ENCODE results near the gene FGD5. TPM values are rescaled to one million over a fixed set of nuclear protein-coding genes. Genes with fewer than 3 reads are reported as not detected.

The FGD5 gene
- total and polyA plus RNA-seq, 2 donors (not counting 1 experiment from before 2014, with no cell fraction given): 0.03 to 0.50 TPM

DNA sequence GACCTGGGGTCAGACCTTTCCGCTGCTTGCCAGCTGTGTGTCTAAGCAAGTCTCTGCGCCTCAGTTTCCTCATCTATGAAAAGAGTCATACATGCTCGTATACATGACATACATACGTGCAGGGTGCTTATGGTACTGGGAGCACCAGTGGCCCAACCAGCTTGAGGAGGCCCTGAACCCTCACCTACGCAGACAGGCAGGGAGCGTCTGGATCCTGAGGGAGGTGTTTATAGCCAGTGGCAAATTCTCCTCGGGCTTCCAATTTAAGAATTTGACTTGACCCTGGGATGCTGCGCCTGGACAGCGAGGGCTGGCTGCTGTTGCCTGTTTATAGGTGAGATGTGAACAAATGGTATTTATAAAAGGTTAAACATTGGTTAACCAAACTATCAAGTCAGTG is 17.7 kb upstream of the FGD5 start:
- no peak overlapping the region for H2AFZ ChIP-seq (ENCODE audit: low read length)
- H3K9me3 ChIP-seq (ENCODE audit: control insufficient read depth, insufficient read depth, low read depth, low read length): no peaks in the 10 kb centered on the region
- H4K20me1 ChIP-seq (ENCODE audit: control insufficient read depth, extremely low read depth, insufficient read depth, low read length): no peaks in the 10 kb centered on the region
- H3K9ac ChIP-seq (ENCODE audit: insufficient read depth, low read length): no peak overlapping the region
- H3K4me2 ChIP-seq (ENCODE audit: extremely low read depth, insufficient read depth, low read length): no peak overlapping the region
- peaks cover 4% of the 10 kb centered on the region for H3K27me3 ChIP-seq (ENCODE audit: control insufficient read depth, insufficient read depth, low read length)
- no peak overlapping the region for H3K4me3 ChIP-seq (replicated peaks in 1 of 4; ENCODE audit: control extremely low read depth in 1 of 4, insufficient read depth in 1 of 4, low read depth in 3 of 4, low read length in 4 of 4)
- no peaks in the 10 kb centered on the region for H3K79me2 ChIP-seq (ENCODE audit: control insufficient read depth, insufficient read depth, low read length)
- H3K36me3 ChIP-seq (ENCODE audit: control insufficient read depth, insufficient read depth, low read length): no peaks in the 10 kb centered on the region
- no peak for TF ChIP-seq EZH2 (IDR thresholded peaks at IDR 0.05; ENCODE audit: low read length, missing control alignments)
- TF ChIP-seq, protein P1, sequence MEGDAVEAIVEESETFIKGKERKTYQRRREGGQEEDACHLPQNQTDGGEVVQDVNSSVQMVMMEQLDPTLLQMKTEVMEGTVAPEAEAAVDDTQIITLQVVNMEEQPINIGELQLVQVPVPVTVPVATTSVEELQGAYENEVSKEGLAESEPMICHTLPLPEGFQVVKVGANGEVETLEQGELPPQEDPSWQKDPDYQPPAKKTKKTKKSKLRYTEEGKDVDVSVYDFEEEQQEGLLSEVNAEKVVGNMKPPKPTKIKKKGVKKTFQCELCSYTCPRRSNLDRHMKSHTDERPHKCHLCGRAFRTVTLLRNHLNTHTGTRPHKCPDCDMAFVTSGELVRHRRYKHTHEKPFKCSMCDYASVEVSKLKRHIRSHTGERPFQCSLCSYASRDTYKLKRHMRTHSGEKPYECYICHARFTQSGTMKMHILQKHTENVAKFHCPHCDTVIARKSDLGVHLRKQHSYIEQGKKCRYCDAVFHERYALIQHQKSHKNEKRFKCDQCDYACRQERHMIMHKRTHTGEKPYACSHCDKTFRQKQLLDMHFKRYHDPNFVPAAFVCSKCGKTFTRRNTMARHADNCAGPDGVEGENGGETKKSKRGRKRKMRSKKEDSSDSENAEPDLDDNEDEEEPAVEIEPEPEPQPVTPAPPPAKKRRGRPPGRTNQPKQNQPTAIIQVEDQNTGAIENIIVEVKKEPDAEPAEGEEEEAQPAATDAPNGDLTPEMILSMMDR (conservative IDR thresholded peaks at IDR 0.05 in 1 of 2, IDR thresholded peaks at IDR 0.05 in 1 of 2; ENCODE audit: low read depth in 1 of 2, low read length in 2 of 2): no peak
- H3K27ac ChIP-seq (ENCODE audit: insufficient read depth, low read length): no peak overlapping the region
- no peaks in the 10 kb centered on the region for H3K4me1 ChIP-seq (ENCODE audit: control insufficient read depth, extremely low read depth, insufficient read depth, low read length)
- no peak for DNase-seq (ENCODE audit: low read depth in 2 of 2)

DNA sequence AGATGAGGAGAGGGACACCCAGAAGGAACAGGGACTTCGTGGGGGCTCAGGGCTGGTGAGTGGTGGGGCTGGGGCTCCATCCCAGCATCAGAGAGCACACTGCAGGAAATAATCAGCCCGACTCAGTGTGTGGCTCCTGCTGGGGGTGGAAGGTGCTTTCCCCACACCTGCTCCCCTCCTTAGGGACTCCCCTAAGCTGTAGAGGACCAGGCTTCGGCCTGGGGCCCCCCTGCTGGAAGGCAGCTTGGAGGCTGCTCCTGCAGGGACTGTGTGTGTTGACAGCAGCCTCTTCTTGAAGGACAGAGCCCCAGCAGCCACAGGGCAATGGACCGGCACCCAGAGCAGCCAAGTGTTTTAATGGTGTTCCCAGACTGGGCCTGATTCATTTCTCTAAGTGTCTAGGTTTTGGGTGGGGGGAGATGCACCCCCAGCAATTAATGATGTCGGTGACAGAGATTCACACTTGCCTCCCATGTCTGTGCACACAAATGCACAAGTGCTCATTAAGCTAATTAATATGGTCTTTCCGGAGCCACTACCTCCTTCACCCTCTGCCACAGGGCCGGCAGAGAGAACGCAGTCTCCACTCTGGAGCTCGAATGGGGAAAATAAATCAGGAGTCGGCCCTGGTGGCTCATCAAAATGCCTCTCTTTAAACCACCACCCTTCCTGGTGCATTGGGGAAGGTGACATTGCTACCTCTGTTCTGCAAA is 16.9 kb upstream of the FGD5 start:
- H3K4me3 ChIP-seq (replicated peaks in 1 of 4; ENCODE audit: control extremely low read depth in 1 of 4, insufficient read depth in 1 of 4, low read depth in 3 of 4, low read length in 4 of 4): no peak overlapping the region
- no peak overlapping the region for H2AFZ ChIP-seq (ENCODE audit: low read length)
- H3K9ac ChIP-seq (ENCODE audit: insufficient read depth, low read length): no peak overlapping the region
- H3K27ac ChIP-seq (ENCODE audit: insufficient read depth, low read length): no peak overlapping the region
- peaks cover under 1% of the 10 kb centered on the region for H3K27me3 ChIP-seq (ENCODE audit: control insufficient read depth, insufficient read depth, low read length)
- H3K9me3 ChIP-seq (ENCODE audit: control insufficient read depth, insufficient read depth, low read depth, low read length): no peaks in the 10 kb centered on the region
- TF ChIP-seq, protein P1 (conservative IDR thresholded peaks at IDR 0.05 in 1 of 2, IDR thresholded peaks at IDR 0.05 in 1 of 2; ENCODE audit: low read depth in 1 of 2, low read length in 2 of 2): no peak
- no peak for TF ChIP-seq EZH2 (IDR thresholded peaks at IDR 0.05; ENCODE audit: low read length, missing control alignments)
- H3K4me2 ChIP-seq (ENCODE audit: extremely low read depth, insufficient read depth, low read length): no peak overlapping the region
- H3K4me1 ChIP-seq (ENCODE audit: control insufficient read depth, extremely low read depth, insufficient read depth, low read length): no peaks in the 10 kb centered on the region
- no peaks in the 10 kb centered on the region for H3K79me2 ChIP-seq (ENCODE audit: control insufficient read depth, insufficient read depth, low read length)
- DNase-seq (ENCODE audit: low read depth in 2 of 2): no peak
- no peaks in the 10 kb centered on the region for H3K36me3 ChIP-seq (ENCODE audit: control insufficient read depth, insufficient read depth, low read length)
- no peaks in the 10 kb centered on the region for H4K20me1 ChIP-seq (ENCODE audit: control insufficient read depth, extremely low read depth, insufficient read depth, low read length)

DNA sequence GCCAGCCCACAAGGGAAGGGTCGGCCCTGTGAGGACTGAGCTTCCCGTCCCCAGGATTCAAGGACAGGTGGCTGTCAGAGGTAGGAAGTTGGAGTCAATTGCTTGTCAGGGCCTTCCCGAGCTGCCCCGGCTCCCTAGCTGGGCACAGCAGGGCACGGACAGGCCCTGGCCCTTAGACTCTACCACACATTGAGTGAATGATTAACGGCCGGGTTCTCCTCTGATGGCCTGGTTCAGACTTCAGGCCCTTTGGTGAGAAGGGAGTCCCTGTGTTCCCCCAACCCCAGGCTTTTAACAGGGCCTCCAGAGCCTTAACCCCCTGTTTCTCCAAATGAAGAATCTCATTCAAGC is 16.4 kb upstream of the FGD5 start:
- Histone ChIP-seq H3K4me1 (ENCODE audit: control insufficient read depth, extremely low read depth, insufficient read depth, low read length) (no peaks in the 10 kb centered on the region), H3K36me3 (ENCODE audit: control insufficient read depth, insufficient read depth, low read length) (no peaks in the 10 kb centered on the region), H3K27ac (ENCODE audit: insufficient read depth, low read length) (no peak overlapping the region), H2AFZ (ENCODE audit: low read length) (no peak overlapping the region), H3K27me3 (ENCODE audit: control insufficient read depth, insufficient read depth, low read length) (no peaks in the 10 kb centered on the region), H4K20me1 (ENCODE audit: control insufficient read depth, extremely low read depth, insufficient read depth, low read length) (no peaks in the 10 kb centered on the region), H3K4me2 (ENCODE audit: extremely low read depth, insufficient read depth, low read length) (no peak overlapping the region), H3K79me2 (ENCODE audit: control insufficient read depth, insufficient read depth, low read length) (no peaks in the 10 kb centered on the region), H3K9ac (ENCODE audit: insufficient read depth, low read length) (no peak overlapping the region), H3K9me3 (ENCODE audit: control insufficient read depth, insufficient read depth, low read depth, low read length) (no peaks in the 10 kb centered on the region), H3K4me3 (replicated peaks in 1 of 4; ENCODE audit: control extremely low read depth in 1 of 4, insufficient read depth in 1 of 4, low read depth in 3 of 4, low read length in 4 of 4) (no peak overlapping the region)
- no peak for DNase-seq (ENCODE audit: low read depth in 2 of 2)
- no peak for TF ChIP-seq EZH2 (IDR thresholded peaks at IDR 0.05; ENCODE audit: low read length, missing control alignments)
- TF ChIP-seq, protein P1 (conservative IDR thresholded peaks at IDR 0.05 in 1 of 2, IDR thresholded peaks at IDR 0.05 in 1 of 2; ENCODE audit: low read depth in 1 of 2, low read length in 2 of 2): no peak
